SU-DHL-6 (cell line): Measurements from ENCODE around the gene NDRG4.

Experiments used
- CTCF ChIP-seq: fragments of 200-600 bp; sonication (generic); IDR thresholded peaks from one replicate; pipeline ENCODE4 v1.5.1; 2017; ENCODE audit warnings: antibody characterized with exemption, mild to moderate bottlenecking, low read length, moderate library complexity; ENCODE audit not compliant: insufficient read depth, poor library complexity, severe bottlenecking
- EZH2phosphoT487 ChIP-seq: fragments of 200-600 bp; sonication (generic), shearing (Covaris generic); conservative IDR thresholded peaks from 2 replicates; pipeline ENCODE4 v1.6.1; 2018; ENCODE audit warnings: mild to moderate bottlenecking, antibody characterized with exemption, low read length, moderate library complexity, mixed read lengths

- TF ChIP-seq CTCF (no peak), EZH2phosphoT487 (no peak)
These were observed 32.0 kb upstream of the NDRG4 start for GRCh38 chr16:58467905-58468304.
